ENCODE measurements around the gene LGALS7B. TPM values are rescaled to one million over a fixed set of nuclear protein-coding genes. Genes with fewer than 3 reads are reported as not detected.
"Not testable (repeated sequence)": the region's sequence is repeated elsewhere in the genome, so short reads cannot be mapped to it uniquely, and the experiment has no call there.

Gene LGALS7B
- total RNA-seq, 2 donors from 2014 or later = 2.0 TPM; not detected in 1

DNA sequence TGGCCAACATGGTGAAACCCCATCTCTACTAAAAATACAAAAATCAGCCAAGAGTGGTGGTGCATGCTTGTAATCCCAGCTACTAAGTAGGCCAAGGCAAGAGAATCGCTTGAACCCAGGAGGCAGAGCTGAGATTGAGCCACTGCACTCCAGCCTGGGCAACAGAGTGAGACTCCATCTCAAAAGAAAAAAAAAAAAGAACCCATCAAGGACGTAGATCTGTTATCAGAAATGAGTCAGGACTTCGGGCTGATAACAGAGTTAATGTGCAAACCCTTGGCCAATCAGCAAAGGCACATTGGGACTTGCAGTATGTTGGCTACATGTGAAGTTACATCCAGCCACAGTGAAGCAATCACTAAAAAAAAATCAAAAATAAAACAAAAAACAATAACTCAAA lies 4.8 kb upstream of the LGALS7B start:
- DNase-seq (ENCODE audit: low spot score) = no peak
- TF ChIP-seq, protein P1, sequence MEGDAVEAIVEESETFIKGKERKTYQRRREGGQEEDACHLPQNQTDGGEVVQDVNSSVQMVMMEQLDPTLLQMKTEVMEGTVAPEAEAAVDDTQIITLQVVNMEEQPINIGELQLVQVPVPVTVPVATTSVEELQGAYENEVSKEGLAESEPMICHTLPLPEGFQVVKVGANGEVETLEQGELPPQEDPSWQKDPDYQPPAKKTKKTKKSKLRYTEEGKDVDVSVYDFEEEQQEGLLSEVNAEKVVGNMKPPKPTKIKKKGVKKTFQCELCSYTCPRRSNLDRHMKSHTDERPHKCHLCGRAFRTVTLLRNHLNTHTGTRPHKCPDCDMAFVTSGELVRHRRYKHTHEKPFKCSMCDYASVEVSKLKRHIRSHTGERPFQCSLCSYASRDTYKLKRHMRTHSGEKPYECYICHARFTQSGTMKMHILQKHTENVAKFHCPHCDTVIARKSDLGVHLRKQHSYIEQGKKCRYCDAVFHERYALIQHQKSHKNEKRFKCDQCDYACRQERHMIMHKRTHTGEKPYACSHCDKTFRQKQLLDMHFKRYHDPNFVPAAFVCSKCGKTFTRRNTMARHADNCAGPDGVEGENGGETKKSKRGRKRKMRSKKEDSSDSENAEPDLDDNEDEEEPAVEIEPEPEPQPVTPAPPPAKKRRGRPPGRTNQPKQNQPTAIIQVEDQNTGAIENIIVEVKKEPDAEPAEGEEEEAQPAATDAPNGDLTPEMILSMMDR (IDR thresholded peaks at IDR 0.05) = no peak
- no peaks in the 10 kb centered on the region for H3K36me3 ChIP-seq
- no peaks in the 10 kb centered on the region for H3K9me3 ChIP-seq
- H3K4me3 ChIP-seq = no peak overlapping the region
- no peaks in the 10 kb centered on the region for H3K4me1 ChIP-seq (ENCODE audit: control insufficient read depth in 1 of 2, low read depth in 2 of 2)
- no peaks in the 10 kb centered on the region for H3K27me3 ChIP-seq (replicated peaks; ENCODE audit: insufficient read depth)
- no peak for ATAC-seq (ENCODE audit: insufficient number of reproducible peaks, low FRiP score, low read depth)
- no peak overlapping the region for H3K27ac ChIP-seq

DNA sequence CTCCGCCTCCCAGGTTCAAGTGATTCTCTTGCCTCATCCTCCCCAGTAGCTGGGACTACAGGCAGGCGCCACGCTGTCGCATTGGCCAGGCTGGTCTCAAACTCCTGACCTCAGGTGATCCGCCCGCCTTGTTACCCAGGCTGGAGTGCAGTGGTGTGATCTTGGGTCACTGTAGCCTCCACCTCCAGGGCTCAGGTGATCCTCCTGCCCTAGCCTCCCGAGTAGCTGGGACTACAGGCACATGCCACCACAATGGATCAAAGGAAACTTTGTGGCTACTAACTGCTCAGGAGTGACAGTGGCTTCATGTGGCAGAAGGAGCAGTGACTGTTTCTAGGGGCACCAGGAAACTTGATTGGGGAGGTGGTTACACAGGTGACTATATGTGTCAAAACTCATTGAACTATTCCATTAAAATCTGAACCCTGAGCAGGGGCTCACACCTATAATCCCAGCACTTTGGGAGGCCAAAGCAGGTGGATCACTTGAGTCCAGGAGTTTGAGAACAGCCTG lies 3.8 kb upstream of the LGALS7B start:
- Histone ChIP-seq H3K9me3 (no peaks in the 10 kb centered on the region), H3K27ac (no peak overlapping the region), H3K36me3 (no peaks in the 10 kb centered on the region), H3K27me3 (replicated peaks; ENCODE audit: insufficient read depth) (no peaks in the 10 kb centered on the region), H3K4me1 (ENCODE audit: control insufficient read depth in 1 of 2, low read depth in 2 of 2) (no peaks in the 10 kb centered on the region), H3K4me3 (no peak overlapping the region)
- TF ChIP-seq, protein P1 (IDR thresholded peaks at IDR 0.05) = no peak
- ATAC-seq (ENCODE audit: insufficient number of reproducible peaks, low FRiP score, low read depth) (no peak), DNase-seq (ENCODE audit: low spot score) (no peak)

DNA sequence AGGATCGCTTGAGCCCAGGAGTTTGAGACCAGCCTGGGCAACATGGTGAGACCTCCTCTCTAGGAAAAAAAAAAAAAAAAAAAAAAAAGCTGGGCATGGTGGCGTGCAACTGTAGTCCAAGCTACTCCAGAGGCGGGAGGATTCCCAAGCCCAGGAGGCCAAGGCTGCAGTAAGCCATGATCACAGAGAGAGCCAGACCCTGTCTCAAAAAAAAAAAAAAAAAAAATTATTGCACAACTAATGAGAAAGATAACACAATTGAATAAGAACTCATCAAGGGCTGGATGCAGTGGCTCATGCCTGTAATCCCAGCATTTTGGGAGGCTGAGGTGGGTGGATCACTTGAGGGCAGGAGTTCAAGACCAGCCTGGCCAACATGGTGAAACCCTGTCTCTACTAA lies 2.9 kb upstream of the LGALS7B start:
- H3K27me3 ChIP-seq (replicated peaks; ENCODE audit: insufficient read depth); ATAC-seq (ENCODE audit: insufficient number of reproducible peaks, low FRiP score, low read depth); H3K27ac ChIP-seq; DNase-seq (ENCODE audit: low spot score); H3K36me3 ChIP-seq; H3K4me1 ChIP-seq (ENCODE audit: control insufficient read depth in 1 of 2, low read depth in 2 of 2); H3K9me3 ChIP-seq; H3K4me3 ChIP-seq: not testable (repeated sequence)

DNA sequence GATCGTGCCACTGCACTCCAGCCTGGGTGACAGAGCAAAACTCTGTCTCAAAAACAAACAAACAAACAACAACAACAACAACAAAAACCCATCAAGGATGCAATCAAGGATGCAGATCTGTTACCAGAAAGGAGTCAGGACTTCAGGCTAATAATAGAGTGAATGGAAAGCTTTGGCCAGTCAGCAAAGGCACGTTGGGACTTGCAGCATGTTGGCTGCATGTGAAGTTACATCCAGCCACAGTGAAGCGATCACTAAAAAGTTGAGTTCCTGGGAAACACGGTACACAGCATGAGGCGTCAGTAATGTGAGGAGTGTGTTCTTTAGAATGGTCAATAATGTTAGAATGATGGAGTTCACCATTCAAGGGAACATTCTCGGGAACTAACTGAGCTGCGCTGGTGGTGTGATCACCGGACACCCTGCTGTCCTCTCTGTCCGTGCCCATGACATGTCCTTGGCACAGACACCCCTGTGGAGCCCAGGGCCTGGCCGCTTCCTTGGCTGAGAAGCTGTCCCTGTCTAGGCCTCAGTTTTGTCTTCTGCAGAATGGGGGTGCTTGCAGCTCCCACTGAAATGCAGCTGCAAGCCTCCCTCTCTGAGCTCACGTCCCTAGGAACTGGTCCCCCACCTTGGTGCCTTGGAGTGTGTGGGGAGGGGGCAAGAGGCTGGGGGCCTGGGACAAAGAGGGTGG lies 2.3 kb upstream of the LGALS7B start:
- Histone ChIP-seq H3K36me3 (no peaks in the 10 kb centered on the region), H3K9me3 (no peaks in the 10 kb centered on the region), H3K4me3 (no peak overlapping the region), H3K27ac (no peak overlapping the region), H3K27me3 (replicated peaks; ENCODE audit: insufficient read depth) (no peaks in the 10 kb centered on the region), H3K4me1 (ENCODE audit: control insufficient read depth in 1 of 2, low read depth in 2 of 2) (no peaks in the 10 kb centered on the region)
- DNase-seq (ENCODE audit: low spot score) = no peak
- TF ChIP-seq, protein P1 (IDR thresholded peaks at IDR 0.05) = no peak
- ATAC-seq (ENCODE audit: insufficient number of reproducible peaks, low FRiP score, low read depth) = no peak

DNA sequence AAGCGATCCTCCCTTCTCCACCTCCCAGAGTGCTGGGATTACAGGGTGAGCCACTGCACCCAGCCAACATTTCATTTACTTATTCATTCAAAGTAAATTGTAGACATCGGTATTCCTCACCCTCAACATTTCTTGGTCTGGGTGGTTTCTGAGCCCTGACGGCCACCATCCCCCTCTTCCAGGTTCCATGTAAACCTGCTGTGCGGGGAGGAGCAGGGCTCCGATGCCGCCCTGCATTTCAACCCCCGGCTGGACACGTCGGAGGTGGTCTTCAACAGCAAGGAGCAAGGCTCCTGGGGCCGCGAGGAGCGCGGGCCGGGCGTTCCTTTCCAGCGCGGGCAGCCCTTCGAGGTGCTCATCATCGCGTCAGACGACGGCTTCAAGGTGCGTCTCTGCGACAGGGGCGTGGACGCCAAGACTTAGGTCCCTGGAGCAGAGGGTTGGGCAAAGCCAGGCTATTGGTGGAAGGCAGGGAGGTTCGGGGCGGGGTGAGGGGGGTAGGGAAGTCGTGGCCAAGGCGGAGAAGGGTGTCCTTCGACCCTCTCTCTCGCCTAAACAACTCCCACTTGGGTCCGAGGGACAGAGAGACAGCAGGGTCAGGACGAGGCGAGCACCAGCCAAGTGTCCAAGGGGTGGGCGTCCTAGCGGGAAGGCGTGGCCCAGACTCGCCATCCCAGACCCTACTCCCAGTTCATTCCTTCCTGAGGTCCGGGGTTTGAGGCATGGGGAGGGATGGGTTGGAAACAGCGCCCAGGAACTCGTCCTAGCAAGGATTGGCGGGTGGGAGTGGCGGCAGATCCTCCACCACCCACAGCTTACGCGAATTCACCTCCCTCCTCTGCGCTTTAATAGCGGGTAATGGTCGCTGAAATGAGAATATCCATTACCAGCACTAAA lies 1.8 kb downstream of the LGALS7B start:
- H3K27ac ChIP-seq; DNase-seq (ENCODE audit: low spot score); H3K36me3 ChIP-seq; H3K27me3 ChIP-seq (replicated peaks; ENCODE audit: insufficient read depth); H3K4me1 ChIP-seq (ENCODE audit: control insufficient read depth in 1 of 2, low read depth in 2 of 2); ATAC-seq (ENCODE audit: insufficient number of reproducible peaks, low FRiP score, low read depth); H3K9me3 ChIP-seq: not testable (repeated sequence)
- H3K4me3 ChIP-seq = peak overlapping the region; percentile 67

DNA sequence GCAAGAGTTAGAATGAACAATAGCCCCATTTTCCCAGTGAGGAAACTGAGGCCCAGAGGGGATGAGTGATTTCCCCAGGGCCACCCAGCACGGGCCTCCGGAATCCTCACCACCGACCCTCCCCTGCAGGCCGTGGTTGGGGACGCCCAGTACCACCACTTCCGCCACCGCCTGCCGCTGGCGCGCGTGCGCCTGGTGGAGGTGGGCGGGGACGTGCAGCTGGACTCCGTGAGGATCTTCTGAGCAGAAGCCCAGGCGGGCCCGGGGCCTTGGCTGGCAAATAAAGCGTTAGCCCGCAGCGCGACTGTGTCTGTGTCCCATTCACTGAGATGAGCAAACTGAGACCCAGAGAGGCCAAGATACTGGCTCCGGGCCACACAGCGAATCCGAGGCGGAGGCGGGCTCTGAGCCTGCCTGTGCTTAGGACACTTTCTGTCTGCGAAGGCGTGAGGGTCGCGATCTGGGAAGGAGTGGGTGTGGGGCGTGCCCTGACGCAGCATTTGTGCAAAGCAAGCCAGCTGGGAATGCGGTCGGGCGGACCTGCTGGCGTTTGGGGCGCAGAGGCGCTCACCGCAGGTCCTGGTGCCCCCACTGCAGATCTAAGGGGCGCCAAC lies 2.6 kb downstream of the LGALS7B start:
- not testable (repeated sequence) for DNase-seq (ENCODE audit: low spot score); H3K9me3 ChIP-seq; H3K36me3 ChIP-seq; H3K27me3 ChIP-seq (replicated peaks; ENCODE audit: insufficient read depth); H3K27ac ChIP-seq; H3K4me1 ChIP-seq (ENCODE audit: control insufficient read depth in 1 of 2, low read depth in 2 of 2); ATAC-seq (ENCODE audit: insufficient number of reproducible peaks, low FRiP score, low read depth)
- H3K4me3 ChIP-seq = peak overlapping the region; percentile 67
